HCT116 (cell line): ENCODE results near the gene RGS17. TPM values are rescaled to one million over a fixed set of nuclear protein-coding genes. Genes with fewer than 3 reads are reported as not detected.

Source experiments
- ATAC-seq: fragments of 200-7000 bp; cut with Tn5 transposase; 2 replicates; pipeline ENCODE4 v1.9.1; 2020; ENCODE audit warnings: mild to moderate bottlenecking, moderate library complexity
- BruUV-seq: library from RNA; stranded (reverse); fragments of 400-500 nt; replicated peaks from 2 replicates; lab custom pipeline; 2021; lab: Mats Ljungman, UMichigan
- CTCF ChIA-PET: fragments of 300-600 bp; sonication (Branson Sonifier 250); formaldehyde crosslinking; loops from one replicate; lab custom pipeline; 2021; ENCODE audit warnings: antibody characterized with exemption; lab: Charles Lee
- POLR2A ChIA-PET: fragments of 300-600, 350-600 bp; sonication (Branson Sonifier 250); formaldehyde crosslinking; loops from one replicate; lab custom pipeline; 2021; ENCODE audit warnings: antibody characterized with exemption; lab: Charles Lee
- RAD21 ChIA-PET, 2 experiments: fragments of 300-600 bp; sonication (Branson Sonifier 250); formaldehyde crosslinking; loops; one replicate each; lab custom pipeline; 2023; ENCODE audit warnings: low total read pairs in 2 of 2; ENCODE audit not compliant: uncharacterized antibody in 2 of 2, unreplicated experiment in 2 of 2, low non-redundant PET in 1 of 2; lab: Charles Lee
- DNase-seq: peaks from one replicate; pipeline ENCODE4 v3.0.0-alpha.2; 2010; ENCODE audit warnings: low read depth, low spot score
- H2AFZ ChIP-seq: fragments of 200-600 bp; shearing (Covaris generic), sonication (generic); 2 replicates; pipeline ENCODE4 v1.6.1; 2017; ENCODE audit warnings: low read depth, mixed run types, mixed read lengths, antibody characterized with exemption, low read length; ENCODE audit not compliant: poor library complexity, severe bottlenecking
- H3K27ac ChIP-seq: 2 replicates; pipeline ENCODE4 v1.5.1; 2012; ENCODE audit warnings: low read depth, low read length
- H3K27me3 ChIP-seq: fragments of 200-600 bp; sonication (generic); 2 replicates; pipeline ENCODE4 v1.6.1; 2016; ENCODE audit warnings: mixed run types, low read length, mixed read lengths; ENCODE audit not compliant: insufficient read depth
- H3K36me3 ChIP-seq, 2 experiments: fragments of 200-500 bp in 1 of 2; fragments of 200-600 bp in 1 of 2; sonication (Bioruptor generic) in 1 of 2; sonication (generic) in 1 of 2; 2 replicates each; pipeline versions ENCODE4 v1.5.1 to v1.6.1; 2014 to 2016; ENCODE audit warnings: low read length in 2 of 2, inconsistent platforms in 1 of 2, mixed read lengths in 1 of 2, mixed run types in 1 of 2; ENCODE audit not compliant: insufficient read depth in 2 of 2, control insufficient read depth in 1 of 2
- H3K4me1 ChIP-seq, 2 experiments: fragments of 200-600 bp in 1 of 2; sonication (generic) in 1 of 2; 2 replicates each; pipeline versions ENCODE4 v1.5.1 to v1.6.1; 2012 to 2017; ENCODE audit warnings: low read length in 2 of 2, inconsistent platforms in 1 of 2, mild to moderate bottlenecking in 1 of 2, mixed read lengths in 1 of 2, mixed run types in 1 of 2, moderate library complexity in 1 of 2; ENCODE audit not compliant: insufficient read depth in 2 of 2, control insufficient read depth in 1 of 2
- H3K4me2 ChIP-seq: fragments of 200-600 bp; sonication (generic); 2 replicates; pipeline ENCODE4 v1.6.1; 2017; ENCODE audit warnings: mixed run types, low read length, mixed read lengths
- H3K4me3 ChIP-seq, 2 experiments: fragments of 200-600 bp in 1 of 2; sonication (generic) in 1 of 2; replicated peaks in 1 of 2; 2 replicates each; pipeline ENCODE4 v1.5.1; 2011 to 2016; ENCODE audit warnings: low read length in 2 of 2, control low read depth in 1 of 2, low read depth in 1 of 2, mild to moderate bottlenecking in 1 of 2, mixed read lengths in 1 of 2, mixed run types in 1 of 2
- H3K79me2 ChIP-seq: fragments of 200-600 bp; sonication (generic); 2 replicates; pipeline ENCODE4 v1.6.1; 2017; ENCODE audit warnings: mild to moderate bottlenecking, mixed run types, low read length, moderate library complexity, mixed read lengths; ENCODE audit not compliant: insufficient read depth
- H3K9ac ChIP-seq: fragments of 200-600 bp; sonication (generic); 2 replicates; pipeline ENCODE4 v1.6.1; 2016; ENCODE audit warnings: low read length, mixed read lengths
- H3K9me2 ChIP-seq: fragments of 200-600 bp; sonication (generic), shearing (Covaris generic); 2 replicates; pipeline ENCODE4 v1.6.1; 2017; ENCODE audit warnings: mixed run types, mild to moderate bottlenecking, moderate library complexity; ENCODE audit not compliant: insufficient read depth
- H3K9me3 ChIP-seq, 2 experiments: fragments of 200-500 bp in 1 of 2; fragments of 200-600 bp in 1 of 2; sonication (Bioruptor generic) in 1 of 2; sonication (generic) in 1 of 2; 2 replicates each; pipeline ENCODE4 v1.6.1; 2014 to 2017; ENCODE audit warnings: low read length in 2 of 2, mixed read lengths in 2 of 2, inconsistent platforms in 1 of 2, low read depth in 1 of 2, mild to moderate bottlenecking in 1 of 2, mixed run types in 1 of 2, moderate library complexity in 1 of 2; ENCODE audit not compliant: control insufficient read depth in 1 of 2, insufficient read depth in 1 of 2
- H4K20me1 ChIP-seq: fragments of 200-600 bp; sonication (generic), shearing (Covaris generic); 2 replicates; pipeline ENCODE4 v1.6.1; 2017; ENCODE audit warnings: mixed run types, mild to moderate bottlenecking, moderate library complexity; ENCODE audit not compliant: insufficient read depth
- ATF3 ChIP-seq: IDR thresholded peaks from 2 replicates; pipeline ENCODE4 v1.6.1; 2012
- CBX3 ChIP-seq: IDR thresholded peaks from 2 replicates; pipeline ENCODE4 v1.6.1; 2012; ENCODE audit warnings: low read depth
- CEBPB ChIP-seq: IDR thresholded peaks from 2 replicates; pipeline ENCODE4 v1.6.1; 2012; ENCODE audit warnings: low read depth
- CTCF ChIP-seq, 3 experiments: fragments of 200-600 bp in 1 of 3; sonication (generic) in 1 of 3; IDR thresholded peaks in 2 of 3; conservative IDR thresholded peaks in 1 of 3; 2 replicates each; pipeline ENCODE4 v1.5.1; 2012 to 2017; ENCODE audit warnings: low read depth in 2 of 3, low read length in 2 of 3, antibody characterized with exemption in 1 of 3, borderline replicate concordance in 1 of 3, control low read depth in 1 of 3, mild to moderate bottlenecking in 1 of 3, mixed read lengths in 1 of 3, mixed run types in 1 of 3, moderate library complexity in 1 of 3; ENCODE audit not compliant: insufficient read depth in 1 of 3
- EZH2 ChIP-seq: fragments of 200-600 bp; sonication (generic); IDR thresholded peaks from 2 replicates; pipeline ENCODE4 v1.6.1; 2017; ENCODE audit warnings: antibody characterized with exemption, mixed run types
- EZH2phosphoT487 ChIP-seq: fragments of 200-600 bp; IDR thresholded peaks from 2 replicates; pipeline ENCODE4 v1.6.1; 2018; ENCODE audit warnings: antibody characterized with exemption, borderline replicate concordance
- FOSL1 ChIP-seq: IDR thresholded peaks from 2 replicates; pipeline ENCODE4 v1.6.1; 2012; ENCODE audit warnings: low read depth
- JUND ChIP-seq: IDR thresholded peaks from 2 replicates; pipeline ENCODE4 v1.6.1; 2012
- MAX ChIP-seq: IDR thresholded peaks from 2 replicates; pipeline ENCODE4 v1.6.1; 2012
- POLR2A ChIP-seq: IDR thresholded peaks from 2 replicates; pipeline ENCODE4 v1.7.0; 2011; ENCODE audit warnings: borderline replicate concordance; ENCODE audit not compliant: insufficient read depth, insufficient read length; ENCODE audit errors: extremely low read depth
- POLR2AphosphoS5 ChIP-seq: IDR thresholded peaks from 2 replicates; pipeline ENCODE4 v1.6.1; 2011; ENCODE audit warnings: mild to moderate bottlenecking, low read depth, low read length, moderate library complexity
- RAD21 ChIP-seq: IDR thresholded peaks from 2 replicates; pipeline ENCODE4 v1.6.1; 2012; ENCODE audit warnings: low read depth, mild to moderate bottlenecking
- SIN3A ChIP-seq: IDR thresholded peaks from 2 replicates; pipeline ENCODE4 v1.6.1; 2012; ENCODE audit warnings: low read depth
- TCF7L2 ChIP-seq: IDR thresholded peaks from 2 replicates; pipeline ENCODE4 v1.7.0; 2011; ENCODE audit warnings: borderline replicate concordance, inconsistent platforms; ENCODE audit not compliant: insufficient read depth, insufficient read length; ENCODE audit errors: extremely low read depth
- YY1 ChIP-seq: IDR thresholded peaks from 2 replicates; pipeline ENCODE4 v1.6.1; 2011; ENCODE audit warnings: low read length, low read depth, moderate library complexity, mild to moderate bottlenecking; ENCODE audit not compliant: insufficient replicate concordance; ENCODE audit errors: extremely low read depth
- ZBTB33 ChIP-seq: IDR thresholded peaks from 2 replicates; pipeline ENCODE4 v1.6.1; 2011; ENCODE audit warnings: mild to moderate bottlenecking, low read length, moderate library complexity; ENCODE audit not compliant: insufficient replicate concordance; ENCODE audit errors: extremely low read depth
- ZFX ChIP-seq: fragments of 450-650 bp; IDR thresholded peaks from 2 replicates; pipeline ENCODE4 v1.6.1; 2017
- intact Hi-C: fragments of 100-400 bp; cut with micrococcal nuclease; formaldehyde crosslinking; loops from 2 replicates; pipeline ENCODE4 v1.10.0; 2022
- total RNA-seq: library from RNA; stranded (reverse); gene quantifications from one replicate; pipeline ENCODE4 v1.2.1, GENCODE V29; 2021; ENCODE audit not compliant: unreplicated experiment

Gene RGS17
- total RNA-seq, 1 experiment from 2014 or later = 3.9 TPM

GRCh38 chr6:153104220-153104619 is 26.9 kb downstream of the RGS17 start:
- TF ChIP-seq EZH2phosphoT487 = no peak
- TF ChIP-seq CEBPB = no peak
- no peak for TF ChIP-seq POLR2A
- TF ChIP-seq YY1 = no peak
- TF ChIP-seq ZFX = no peak
- no peak for TF ChIP-seq SIN3A
- no peak for TF ChIP-seq EZH2
- no peak for TF ChIP-seq MAX
- no peak for TF ChIP-seq CBX3
- no peak for TF ChIP-seq TCF7L2
- no peak for TF ChIP-seq ATF3
- TF ChIP-seq JUND = no peak
- ATAC-seq (no peak), DNase-seq (no peak)
- H3K27me3 ChIP-seq = no peaks in the 10 kb centered on the region
- H3K9me3 ChIP-seq = no peaks in the 10 kb centered on the region
- no peaks in the 10 kb centered on the region for H4K20me1 ChIP-seq
- H3K4me2 ChIP-seq = no peak overlapping the region
- no peak overlapping the region for H2AFZ ChIP-seq
- BruUV-seq = no TSS peak
- no peaks in the 10 kb centered on the region for H3K79me2 ChIP-seq
- no peak overlapping the region for H3K9ac ChIP-seq
- RAD21 ChIA-PET = no interaction called here
- CTCF ChIA-PET = no interaction called here
- H3K27ac ChIP-seq = no peak overlapping the region
- no peaks in the 10 kb centered on the region for H3K36me3 ChIP-seq
- POLR2A ChIA-PET = no interaction called here
- no peak overlapping the region for H3K4me3 ChIP-seq
- intact Hi-C loops = no loop called here
- no peaks in the 10 kb centered on the region for H3K9me2 ChIP-seq
- no peaks in the 10 kb centered on the region for H3K4me1 ChIP-seq

- no peaks in the 10 kb centered on the region for H4K20me1 ChIP-seq
- H3K36me3 ChIP-seq = no peaks in the 10 kb centered on the region
- no peak overlapping the region for H3K4me3 ChIP-seq
- ChIA-PET POLR2A (no interaction called here), CTCF (no interaction called here), RAD21 (no interaction called here)
- H3K27ac ChIP-seq = no peak overlapping the region
- H3K9me2 ChIP-seq = no peaks in the 10 kb centered on the region
- no peak overlapping the region for H2AFZ ChIP-seq
- ATAC-seq (no peak), DNase-seq (no peak)
- H3K9ac ChIP-seq = no peak overlapping the region
- H3K79me2 ChIP-seq = no peaks in the 10 kb centered on the region
- BruUV-seq = no TSS peak
- H3K27me3 ChIP-seq = no peaks in the 10 kb centered on the region
- intact Hi-C loops = no loop called here
- no peaks in the 10 kb centered on the region for H3K4me1 ChIP-seq
- no peaks in the 10 kb centered on the region for H3K9me3 ChIP-seq
- no peak overlapping the region for H3K4me2 ChIP-seq
- TF ChIP-seq TCF7L2 (no peak), FOSL1 (no peak), CBX3 (no peak), MAX (no peak), ZBTB33 (no peak), POLR2AphosphoS5 (no peak), EZH2phosphoT487 (no peak), YY1 (no peak), RAD21 (no peak), CTCF (IDR thresholded peaks at IDR 0.05 in 2 of 3, conservative IDR thresholded peaks at IDR 0.05 in 1 of 3; ENCODE audit: borderline replicate concordance in 1 of 3, insufficient read depth in 1 of 3, low read depth in 2 of 3, low read length in 2 of 3) (no peak), SIN3A (no peak), JUND (no peak)
Measured at GRCh38 chr6:153103319-153103655, 27.8 kb downstream of the RGS17 start.
